ENCODE measurements around the gene HHAT.

HHAT gene

DNA sequence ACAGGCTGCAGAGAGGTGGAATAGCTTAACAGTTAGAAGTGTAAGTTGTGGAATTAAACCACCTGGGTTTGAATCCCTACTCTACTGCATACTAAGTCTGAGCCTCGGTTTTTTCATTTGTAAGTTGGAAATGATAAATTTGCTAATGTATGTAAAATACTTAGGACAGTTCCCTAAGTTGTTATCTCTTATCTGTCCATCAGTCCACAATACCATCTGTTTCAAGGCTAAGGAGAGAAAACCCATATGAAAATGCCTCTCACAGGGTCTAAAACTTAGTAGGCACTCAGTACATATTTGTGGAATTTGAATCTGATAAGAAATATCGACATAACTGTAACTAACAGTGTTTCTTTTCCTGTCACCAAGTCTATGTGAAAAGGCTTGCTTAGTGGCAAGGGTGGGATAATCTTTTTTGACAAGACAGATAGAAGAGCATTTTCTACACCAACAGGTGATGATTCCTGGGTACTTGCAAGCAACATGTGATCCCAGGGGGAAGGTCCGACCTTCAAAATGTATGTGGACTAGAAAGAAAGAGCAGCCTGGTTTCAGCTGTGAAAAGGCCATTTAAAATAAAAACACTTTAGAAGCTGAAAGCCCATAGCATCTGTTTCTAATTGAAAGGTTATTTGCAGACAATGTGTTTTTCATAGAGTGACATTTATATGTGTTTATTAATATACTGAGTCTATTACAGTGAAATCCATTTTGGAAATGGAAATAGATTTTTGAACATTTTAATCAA is 202.9 kb downstream of the HHAT start:
- TF ChIP-seq, protein P1, sequence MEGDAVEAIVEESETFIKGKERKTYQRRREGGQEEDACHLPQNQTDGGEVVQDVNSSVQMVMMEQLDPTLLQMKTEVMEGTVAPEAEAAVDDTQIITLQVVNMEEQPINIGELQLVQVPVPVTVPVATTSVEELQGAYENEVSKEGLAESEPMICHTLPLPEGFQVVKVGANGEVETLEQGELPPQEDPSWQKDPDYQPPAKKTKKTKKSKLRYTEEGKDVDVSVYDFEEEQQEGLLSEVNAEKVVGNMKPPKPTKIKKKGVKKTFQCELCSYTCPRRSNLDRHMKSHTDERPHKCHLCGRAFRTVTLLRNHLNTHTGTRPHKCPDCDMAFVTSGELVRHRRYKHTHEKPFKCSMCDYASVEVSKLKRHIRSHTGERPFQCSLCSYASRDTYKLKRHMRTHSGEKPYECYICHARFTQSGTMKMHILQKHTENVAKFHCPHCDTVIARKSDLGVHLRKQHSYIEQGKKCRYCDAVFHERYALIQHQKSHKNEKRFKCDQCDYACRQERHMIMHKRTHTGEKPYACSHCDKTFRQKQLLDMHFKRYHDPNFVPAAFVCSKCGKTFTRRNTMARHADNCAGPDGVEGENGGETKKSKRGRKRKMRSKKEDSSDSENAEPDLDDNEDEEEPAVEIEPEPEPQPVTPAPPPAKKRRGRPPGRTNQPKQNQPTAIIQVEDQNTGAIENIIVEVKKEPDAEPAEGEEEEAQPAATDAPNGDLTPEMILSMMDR (IDR thresholded peaks at IDR 0.05; ENCODE audit: borderline replicate concordance, extremely low read depth, low read length, poor library complexity, severe bottlenecking): no peak
- no peak for TF ChIP-seq EZH2 (IDR thresholded peaks at IDR 0.05; ENCODE audit: borderline replicate concordance, low read depth, low read length, severe bottlenecking)
- no peak overlapping the region for H3K9ac ChIP-seq (ENCODE audit: low read depth, low read length)
- no peaks in the 10 kb centered on the region for H3K4me1 ChIP-seq (ENCODE audit: insufficient read depth, low read length)
- H2AFZ ChIP-seq (ENCODE audit: low read depth, low read length): no peak overlapping the region
- no peak overlapping the region for H3K27ac ChIP-seq (ENCODE audit: low read length)
- no peaks in the 10 kb centered on the region for H3K79me2 ChIP-seq (ENCODE audit: insufficient read depth, low read length)
- no peak overlapping the region for H3K4me3 ChIP-seq (ENCODE audit: low read depth in 1 of 2, low read length in 2 of 2)
- H4K20me1 ChIP-seq (ENCODE audit: insufficient read depth, low read length): no peaks in the 10 kb centered on the region
- no peaks in the 10 kb centered on the region for H3K36me3 ChIP-seq (ENCODE audit: insufficient read depth, low read length)
- DNase-seq (no peak), ATAC-seq (ENCODE audit: insufficient read depth, low read depth) (no peak)
- no peak overlapping the region for H3K4me2 ChIP-seq (ENCODE audit: insufficient read depth, low read length)
- H3K9me3 ChIP-seq (ENCODE audit: insufficient read depth, low read length, severe bottlenecking): no peaks in the 10 kb centered on the region
- no peaks in the 10 kb centered on the region for H3K27me3 ChIP-seq (ENCODE audit: insufficient read depth, low read length, poor library complexity)

GRCh38 chr1:210532223-210532598 is 203.5 kb downstream of the HHAT start:
- Histone ChIP-seq H2AFZ (ENCODE audit: low read depth, low read length) (no peak overlapping the region), H3K27me3 (ENCODE audit: insufficient read depth, low read length, poor library complexity) (no peaks in the 10 kb centered on the region), H3K9ac (ENCODE audit: low read depth, low read length) (no peak overlapping the region), H3K36me3 (ENCODE audit: insufficient read depth, low read length) (no peaks in the 10 kb centered on the region), H4K20me1 (ENCODE audit: insufficient read depth, low read length) (no peaks in the 10 kb centered on the region), H3K9me3 (ENCODE audit: insufficient read depth, low read length, severe bottlenecking) (no peaks in the 10 kb centered on the region), H3K27ac (ENCODE audit: low read length) (no peak overlapping the region), H3K4me1 (ENCODE audit: insufficient read depth, low read length) (no peaks in the 10 kb centered on the region), H3K79me2 (ENCODE audit: insufficient read depth, low read length) (no peaks in the 10 kb centered on the region), H3K4me3 (ENCODE audit: low read depth in 1 of 2, low read length in 2 of 2) (no peak overlapping the region), H3K4me2 (ENCODE audit: insufficient read depth, low read length) (no peak overlapping the region)
- TF ChIP-seq EZH2 (IDR thresholded peaks at IDR 0.05; ENCODE audit: borderline replicate concordance, low read depth, low read length, severe bottlenecking): no peak
- TF ChIP-seq, protein P1 (IDR thresholded peaks at IDR 0.05; ENCODE audit: borderline replicate concordance, extremely low read depth, low read length, poor library complexity, severe bottlenecking): no peak
- ATAC-seq (ENCODE audit: insufficient read depth, low read depth) (no peak), DNase-seq (no peak)

DNA sequence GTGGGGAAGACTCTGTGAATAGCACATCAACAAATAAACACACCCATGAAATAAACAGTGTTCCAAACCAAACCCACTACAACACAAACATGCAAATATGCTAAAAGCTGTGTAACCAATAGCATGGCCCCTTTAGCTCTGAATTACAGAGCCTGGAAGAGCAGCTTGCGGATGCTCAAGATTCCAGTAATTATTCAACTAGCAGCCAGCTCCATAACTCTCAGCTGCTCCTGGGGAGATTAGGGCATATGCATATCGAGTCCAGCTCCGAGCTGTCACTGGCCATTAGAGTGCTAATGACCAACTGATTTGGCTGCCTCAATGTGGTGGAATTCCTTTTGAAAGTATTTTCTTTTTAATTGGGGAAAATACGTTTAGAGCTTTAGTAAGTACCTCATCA is 207.1 kb downstream of the HHAT start:
- Histone ChIP-seq H3K4me2 (ENCODE audit: insufficient read depth, low read length) (no peak overlapping the region), H3K4me3 (ENCODE audit: low read depth in 1 of 2, low read length in 2 of 2) (no peak overlapping the region), H3K9me3 (ENCODE audit: insufficient read depth, low read length, severe bottlenecking) (no peaks in the 10 kb centered on the region), H3K4me1 (ENCODE audit: insufficient read depth, low read length) (no peaks in the 10 kb centered on the region), H4K20me1 (ENCODE audit: insufficient read depth, low read length) (no peaks in the 10 kb centered on the region), H3K27me3 (ENCODE audit: insufficient read depth, low read length, poor library complexity) (no peaks in the 10 kb centered on the region), H3K79me2 (ENCODE audit: insufficient read depth, low read length) (no peaks in the 10 kb centered on the region), H2AFZ (ENCODE audit: low read depth, low read length) (no peak overlapping the region), H3K9ac (ENCODE audit: low read depth, low read length) (no peak overlapping the region), H3K27ac (ENCODE audit: low read length) (no peak overlapping the region), H3K36me3 (ENCODE audit: insufficient read depth, low read length) (no peaks in the 10 kb centered on the region)
- no peak for DNase-seq
- ATAC-seq (ENCODE audit: insufficient read depth, low read depth): no peak
- TF ChIP-seq, protein P1 (IDR thresholded peaks at IDR 0.05; ENCODE audit: borderline replicate concordance, extremely low read depth, low read length, poor library complexity, severe bottlenecking): no peak
- no peak for TF ChIP-seq EZH2 (IDR thresholded peaks at IDR 0.05; ENCODE audit: borderline replicate concordance, low read depth, low read length, severe bottlenecking)
